Immature natural killer cell (primary cell): ENCODE results near the gene AGBL1. TPM values are rescaled to one million over a fixed set of nuclear protein-coding genes. Genes with fewer than 3 reads are reported as not detected.

ENCODE experiments used
- DNase-seq, 3 donors: peaks; one replicate each; pipeline ENCODE4 v3.0.0; 2022; ENCODE audit warnings: mixed read lengths in 1 of 3
- H3K27ac Mint-ChIP-seq, 6 donors: one replicate each; pipeline ENCODE4 v1.8.0; 2020; ENCODE audit warnings: mixed read lengths in 6 of 6, mild to moderate bottlenecking in 5 of 6, inconsistent platforms in 4 of 6, moderate library complexity in 3 of 6
- H3K27me3 Mint-ChIP-seq, 3 donors: one replicate each; pipeline ENCODE4 v1.8.0; 2020 to 2021; ENCODE audit warnings: low read depth in 3 of 3, mild to moderate bottlenecking in 3 of 3, mixed read lengths in 3 of 3, moderate library complexity in 3 of 3, inconsistent platforms in 1 of 3
- H3K36me3 Mint-ChIP-seq, 3 donors: one replicate each; pipeline ENCODE4 v1.8.0; 2020; ENCODE audit warnings: mixed read lengths in 3 of 3, inconsistent platforms in 2 of 3, mild to moderate bottlenecking in 2 of 3
- H3K4me1 Mint-ChIP-seq, 2 donors: one replicate each; pipeline ENCODE4 v1.8.0; 2020; ENCODE audit warnings: inconsistent platforms in 2 of 2, mild to moderate bottlenecking in 2 of 2, mixed read lengths in 2 of 2, moderate library complexity in 1 of 2
- H3K4me3 Mint-ChIP-seq, 5 donors: one replicate each; pipeline ENCODE4 v1.8.0; 2020; ENCODE audit warnings: mild to moderate bottlenecking in 5 of 5, mixed read lengths in 5 of 5, inconsistent platforms in 3 of 5, moderate library complexity in 3 of 5
- H3K9me3 Mint-ChIP-seq, 6 donors: one replicate each; pipeline ENCODE4 v1.8.0; 2020; ENCODE audit warnings: mild to moderate bottlenecking in 6 of 6, mixed read lengths in 6 of 6, inconsistent platforms in 4 of 6, moderate library complexity in 3 of 6
- polyA plus RNA-seq, 3 donors: library from polyadenylated mRNA; unstranded; fragments of 300-500 nt; fragmentation: Illumina TruSeq; gene quantifications; one replicate each; pipeline ENCODE4 v1.2.3, GENCODE V29; 2021

Gene AGBL1
- polyA plus RNA-seq, 3 donors from 2014 or later: not detected

GRCh38 chr15:86063356-86064095, 16.1 kb upstream of the AGBL1 start:
- no peak overlapping the region for H3K27ac Mint-ChIP-seq
- no peaks in the 10 kb centered on the region for H3K4me1 Mint-ChIP-seq
- peaks cover 1 to 7% (median 4%) of the 10 kb centered on the region in 6 donors for H3K9me3 Mint-ChIP-seq
- peaks cover 0 to 5% (median 2%) of the 10 kb centered on the region in 3 donors for H3K27me3 Mint-ChIP-seq
- H3K4me3 Mint-ChIP-seq: no peak overlapping the region
- no peaks in the 10 kb centered on the region for H3K36me3 Mint-ChIP-seq
- DNase-seq: no peak

GRCh38 chr15:86064326-86064725, 15.3 kb upstream of the AGBL1 start:
- Mint-ChIP-seq H3K9me3 (peaks cover 1 to 7% (median 4%) of the 10 kb centered on the region in 6 donors), H3K27ac (no peak overlapping the region), H3K36me3 (no peaks in the 10 kb centered on the region), H3K4me3 (no peak overlapping the region), H3K27me3 (peaks cover 2 to 5% (median 2%) of the 10 kb centered on the region in 3 donors), H3K4me1 (no peaks in the 10 kb centered on the region)
- DNase-seq: no peak

GRCh38 chr15:86066174-86066834, 13.4 kb upstream of the AGBL1 start:
- peaks cover 1 to 7% (median 4%) of the 10 kb centered on the region in 6 donors for H3K9me3 Mint-ChIP-seq
- no peak for DNase-seq
- no peak overlapping the region for H3K4me3 Mint-ChIP-seq
- H3K27me3 Mint-ChIP-seq: peaks cover 2 to 5% (median 3%) of the 10 kb centered on the region in 3 donors
- no peaks in the 10 kb centered on the region for H3K36me3 Mint-ChIP-seq
- H3K27ac Mint-ChIP-seq: no peak overlapping the region
- H3K4me1 Mint-ChIP-seq: no peaks in the 10 kb centered on the region

GRCh38 chr15:86073281-86073680, 6.4 kb upstream of the AGBL1 start:
- Mint-ChIP-seq H3K4me3 (no peak overlapping the region), H3K4me1 (no peaks in the 10 kb centered on the region), H3K27ac (no peak overlapping the region), H3K27me3 (peaks cover 1 to 6% (median 2%) of the 10 kb centered on the region in 3 donors), H3K36me3 (no peaks in the 10 kb centered on the region), H3K9me3 (peaks cover 0 to 4% (median 0%) of the 10 kb centered on the region in 6 donors)
- DNase-seq: no peak

- no peak overlapping the region for H3K4me3 Mint-ChIP-seq
- no peak for DNase-seq
- no peaks in the 10 kb centered on the region for H3K4me1 Mint-ChIP-seq
- H3K27ac Mint-ChIP-seq: no peak overlapping the region
- peaks cover 0 to 4% (median 0%) of the 10 kb centered on the region in 6 donors for H3K9me3 Mint-ChIP-seq
- H3K27me3 Mint-ChIP-seq: peaks cover 0 to 6% (median 2%) of the 10 kb centered on the region in 3 donors
- H3K36me3 Mint-ChIP-seq: no peaks in the 10 kb centered on the region
Observed at GRCh38 chr15:86076468-86076867, 3.2 kb upstream of the AGBL1 start.

- H3K4me3 Mint-ChIP-seq: no peak overlapping the region
- no peak overlapping the region for H3K27ac Mint-ChIP-seq
- peaks cover 0 to 4% (median 0%) of the 10 kb centered on the region in 6 donors for H3K9me3 Mint-ChIP-seq
- no peaks in the 10 kb centered on the region for H3K36me3 Mint-ChIP-seq
- no peaks in the 10 kb centered on the region for H3K4me1 Mint-ChIP-seq
- no peak for DNase-seq
- H3K27me3 Mint-ChIP-seq: peaks cover 0 to 6% (median 2%) of the 10 kb centered on the region in 3 donors
Observed at GRCh38 chr15:86077070-86077469, 2.6 kb upstream of the AGBL1 start.

GRCh38 chr15:86080302-86080701, 631 bp downstream of the AGBL1 start:
- Mint-ChIP-seq H3K4me1 (no peaks in the 10 kb centered on the region), H3K36me3 (no peaks in the 10 kb centered on the region), H3K9me3 (no peaks in the 10 kb centered on the region), H3K4me3 (no peak overlapping the region), H3K27ac (no peak overlapping the region), H3K27me3 (peaks cover 0 to 10% (median 9%) of the 10 kb centered on the region in 3 donors)
- no peak for DNase-seq

GRCh38 chr15:86082619-86083380, 3.1 kb downstream of the AGBL1 start:
- no peaks in the 10 kb centered on the region for H3K36me3 Mint-ChIP-seq
- H3K4me1 Mint-ChIP-seq: no peaks in the 10 kb centered on the region
- no peaks in the 10 kb centered on the region for H3K9me3 Mint-ChIP-seq
- DNase-seq: no peak
- H3K27me3 Mint-ChIP-seq: peaks cover 2 to 7% (median 5%) of the 10 kb centered on the region in 3 donors
- H3K27ac Mint-ChIP-seq: no peak overlapping the region
- H3K4me3 Mint-ChIP-seq: no peak overlapping the region

- H3K4me1 Mint-ChIP-seq: no peaks in the 10 kb centered on the region
- H3K27me3 Mint-ChIP-seq: peaks cover 3 to 7% (median 5%) of the 10 kb centered on the region in 3 donors
- H3K36me3 Mint-ChIP-seq: no peaks in the 10 kb centered on the region
- H3K27ac Mint-ChIP-seq: no peak overlapping the region
- H3K4me3 Mint-ChIP-seq: no peak overlapping the region
- H3K9me3 Mint-ChIP-seq: no peaks in the 10 kb centered on the region
- DNase-seq: no peak
Observed at GRCh38 chr15:86087808-86088207, 8.1 kb downstream of the AGBL1 start.

- Mint-ChIP-seq H3K9me3 (no peaks in the 10 kb centered on the region), H3K27ac (no peak overlapping the region), H3K4me1 (no peaks in the 10 kb centered on the region), H3K36me3 (no peaks in the 10 kb centered on the region), H3K27me3 (peaks cover 0 to 9% (median 0%) of the 10 kb centered on the region in 3 donors), H3K4me3 (no peak overlapping the region)
- no peak for DNase-seq
Observed at GRCh38 chr15:86089422-86089821, 9.8 kb downstream of the AGBL1 start.

GRCh38 chr15:86101818-86102217, 22.1 kb downstream of the AGBL1 start:
- H3K36me3 Mint-ChIP-seq: no peaks in the 10 kb centered on the region
- no peaks in the 10 kb centered on the region for H3K4me1 Mint-ChIP-seq
- DNase-seq: no peak
- no peak overlapping the region for H3K4me3 Mint-ChIP-seq
- peaks cover 0 to 2% (median 0%) of the 10 kb centered on the region in 3 donors for H3K27me3 Mint-ChIP-seq
- no peak overlapping the region for H3K27ac Mint-ChIP-seq
- peaks cover 0 to 20% (median 1%) of the 10 kb centered on the region in 6 donors for H3K9me3 Mint-ChIP-seq

GRCh38 chr15:86103825-86104224, 24.2 kb downstream of the AGBL1 start:
- H3K36me3 Mint-ChIP-seq: no peaks in the 10 kb centered on the region
- H3K27me3 Mint-ChIP-seq: peaks cover 0 to 2% (median 0%) of the 10 kb centered on the region in 3 donors
- H3K27ac Mint-ChIP-seq: no peak overlapping the region
- H3K4me1 Mint-ChIP-seq: no peaks in the 10 kb centered on the region
- H3K9me3 Mint-ChIP-seq: peaks cover 0 to 20% (median 1%) of the 10 kb centered on the region in 6 donors
- H3K4me3 Mint-ChIP-seq: no peak overlapping the region
- no peak for DNase-seq

GRCh38 chr15:86106306-86106705, 26.6 kb downstream of the AGBL1 start:
- DNase-seq: no peak
- peaks cover 0 to 4% (median 0%) of the 10 kb centered on the region in 3 donors for H3K27me3 Mint-ChIP-seq
- no peaks in the 10 kb centered on the region for H3K36me3 Mint-ChIP-seq
- no peak overlapping the region for H3K4me3 Mint-ChIP-seq
- H3K9me3 Mint-ChIP-seq: peaks cover 0 to 20% (median under 1%) of the 10 kb centered on the region in 6 donors
- H3K4me1 Mint-ChIP-seq: no peaks in the 10 kb centered on the region
- H3K27ac Mint-ChIP-seq: no peak overlapping the region
